HG02588 (cell line): Measurements from ENCODE around the gene GATC.

Source experiments
- ATAC-seq: cut with Tn5 transposase; IDR thresholded peaks from one replicate; pipeline ENCODE4 v1.9.1; 2021; ENCODE audit warnings: mild to moderate bottlenecking, moderate library complexity; ENCODE audit not compliant: unreplicated experiment

GATC gene

GRCh38 chr12:120495731-120496412, 49.6 kb downstream of the GATC start, which contains the start of gene DYNLL1:
Gene DYNLL1 (plus strand): TSS chr12:120496113. CDS start chr12:120496422, 309 bp downstream.
- peak; percentile 95 for ATAC-seq

- ATAC-seq: peak; percentile 7
Measured at GRCh38 chr12:120496413-120497340, 50.4 kb downstream of the GATC start.

GRCh38 chr12:120497524-120498150, 51.4 kb downstream of the GATC start:
- ATAC-seq: no peak

GRCh38 chr12:120498870-120499515, 52.7 kb downstream of the GATC start:
- no peak for ATAC-seq

GRCh38 chr12:120500581-120500980, 54.3 kb downstream of the GATC start:
- no peak for ATAC-seq

GRCh38 chr12:120504587-120504986, 58.3 kb downstream of the GATC start:
- ATAC-seq: no peak

GRCh38 chr12:120508537-120508936, 62.3 kb downstream of the GATC start:
- ATAC-seq: no peak
